Measurements from ENCODE around the gene KIRREL1.

GRCh38 chr1:158124034-158124433, 130.6 kb downstream of the KIRREL1 start:
- TF ChIP-seq, protein P1, sequence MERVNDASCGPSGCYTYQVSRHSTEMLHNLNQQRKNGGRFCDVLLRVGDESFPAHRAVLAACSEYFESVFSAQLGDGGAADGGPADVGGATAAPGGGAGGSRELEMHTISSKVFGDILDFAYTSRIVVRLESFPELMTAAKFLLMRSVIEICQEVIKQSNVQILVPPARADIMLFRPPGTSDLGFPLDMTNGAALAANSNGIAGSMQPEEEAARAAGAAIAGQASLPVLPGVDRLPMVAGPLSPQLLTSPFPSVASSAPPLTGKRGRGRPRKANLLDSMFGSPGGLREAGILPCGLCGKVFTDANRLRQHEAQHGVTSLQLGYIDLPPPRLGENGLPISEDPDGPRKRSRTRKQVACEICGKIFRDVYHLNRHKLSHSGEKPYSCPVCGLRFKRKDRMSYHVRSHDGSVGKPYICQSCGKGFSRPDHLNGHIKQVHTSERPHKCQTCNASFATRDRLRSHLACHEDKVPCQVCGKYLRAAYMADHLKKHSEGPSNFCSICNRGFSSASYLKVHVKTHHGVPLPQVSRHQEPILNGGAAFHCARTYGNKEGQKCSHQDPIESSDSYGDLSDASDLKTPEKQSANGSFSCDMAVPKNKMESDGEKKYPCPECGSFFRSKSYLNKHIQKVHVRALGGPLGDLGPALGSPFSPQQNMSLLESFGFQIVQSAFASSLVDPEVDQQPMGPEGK (CRISPR knock-in tag; IDR thresholded peaks at IDR 0.05; ENCODE audit: borderline replicate concordance) = no peak
- TF ChIP-seq, protein P2, sequence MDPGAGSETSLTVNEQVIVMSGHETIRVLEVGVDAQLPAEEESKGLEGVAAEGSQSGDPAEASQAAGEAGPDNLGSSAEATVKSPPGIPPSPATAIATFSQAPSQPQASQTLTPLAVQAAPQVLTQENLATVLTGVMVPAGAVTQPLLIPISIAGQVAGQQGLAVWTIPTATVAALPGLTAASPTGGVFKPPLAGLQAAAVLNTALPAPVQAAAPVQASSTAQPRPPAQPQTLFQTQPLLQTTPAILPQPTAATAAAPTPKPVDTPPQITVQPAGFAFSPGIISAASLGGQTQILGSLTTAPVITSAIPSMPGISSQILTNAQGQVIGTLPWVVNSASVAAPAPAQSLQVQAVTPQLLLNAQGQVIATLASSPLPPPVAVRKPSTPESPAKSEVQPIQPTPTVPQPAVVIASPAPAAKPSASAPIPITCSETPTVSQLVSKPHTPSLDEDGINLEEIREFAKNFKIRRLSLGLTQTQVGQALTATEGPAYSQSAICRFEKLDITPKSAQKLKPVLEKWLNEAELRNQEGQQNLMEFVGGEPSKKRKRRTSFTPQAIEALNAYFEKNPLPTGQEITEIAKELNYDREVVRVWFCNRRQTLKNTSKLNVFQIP (CRISPR knock-in tag; IDR thresholded peaks at IDR 0.05; ENCODE audit: borderline replicate concordance, low read depth) = no peak
- TF ChIP-seq ZFP3 (CRISPR knock-in tag; IDR thresholded peaks at IDR 0.05) (no peak), ISL1 (CRISPR knock-in tag; IDR thresholded peaks at IDR 0.05) (no peak)
